H54 (cell line): Measurements from ENCODE around the gene ZNF235.
"Not testable (repeated sequence)": the region's sequence is repeated elsewhere in the genome, so short reads cannot be mapped to it uniquely, and the experiment has no call there.

ENCODE experiments used
- DNase-seq: peaks from one replicate; pipeline ENCODE4 v3.0.0; 2011; ENCODE audit warnings: low spot score, mixed read lengths; ENCODE audit not compliant: insufficient read length
- FAIRE-seq: peaks from 3 replicates; lab custom pipeline; 2011; peaks lifted over from hg19 to GRCh38; lab: Jason Lieb, UNC
- POLR2A ChIP-seq: IDR thresholded peaks from 2 replicates; pipeline ENCODE4 v1.6.1; 2011; ENCODE audit warnings: low read depth, mild to moderate bottlenecking, low read length

ZNF235 gene

GRCh38 chr19:44282846-44283245 lies 22.0 kb downstream of the ZNF235 start:
- no peak for DNase-seq
- no peak for TF ChIP-seq POLR2A
- peak; percentile 79 for FAIRE-seq

- no peak for DNase-seq
- TF ChIP-seq POLR2A: no peak
- no peak for FAIRE-seq
Observed at GRCh38 chr19:44280916-44281315, 23.9 kb downstream of the ZNF235 start.

GRCh38 chr19:44278181-44278690 lies 26.6 kb downstream of the ZNF235 start:
- TF ChIP-seq POLR2A: no peak
- FAIRE-seq: peak; percentile 95

GRCh38 chr19:44277331-44277730 lies 27.5 kb downstream of the ZNF235 start:
- no peak for TF ChIP-seq POLR2A
- no peak for DNase-seq
- FAIRE-seq: no peak

More at GRCh38 chr19:44278181-44278690, 26.6 kb downstream of the ZNF235 start:
- DNase-seq: peak; percentile 11

GRCh38 chr19:44260695-44261446 lies 44.0 kb downstream of the ZNF235 start:
- TF ChIP-seq POLR2A: no peak
- DNase-seq (no peak), FAIRE-seq (peak; percentile 30)

GRCh38 chr19:44260343-44260681 lies 44.5 kb downstream of the ZNF235 start:
- DNase-seq: no peak
- no peak for TF ChIP-seq POLR2A
- no peak for FAIRE-seq

- FAIRE-seq: peak; percentile 11
- TF ChIP-seq POLR2A: no peak
- no peak for DNase-seq
Observed at GRCh38 chr19:44258835-44259413, 45.9 kb downstream of the ZNF235 start.

- FAIRE-seq (no peak), DNase-seq (no peak)
- TF ChIP-seq POLR2A: no peak
Observed at GRCh38 chr19:44258136-44258535, 46.7 kb downstream of the ZNF235 start.

GRCh38 chr19:44255705-44256411 lies 49.0 kb downstream of the ZNF235 start:
- no peak for TF ChIP-seq POLR2A
- peak; percentile 20 for FAIRE-seq
- DNase-seq: no peak

GRCh38 chr19:44254496-44254895 lies 50.3 kb downstream of the ZNF235 start:
- TF ChIP-seq POLR2A: no peak
- DNase-seq: no peak
- no peak for FAIRE-seq

GRCh38 chr19:44253392-44253791 lies 51.4 kb downstream of the ZNF235 start:
- DNase-seq, FAIRE-seq: not testable (repeated sequence)

- DNase-seq: not testable (repeated sequence)
Observed at GRCh38 chr19:44252332-44252731, 52.5 kb downstream of the ZNF235 start.

GRCh38 chr19:44236384-44236783 lies 68.4 kb downstream of the ZNF235 start:
- TF ChIP-seq POLR2A: no peak
- FAIRE-seq (no peak), DNase-seq (no peak)

More at GRCh38 chr19:44252332-44252731, 52.5 kb downstream of the ZNF235 start:
- not testable (repeated sequence) for FAIRE-seq
